ENCODE measurements around the gene LHFPL6.

GRCh38 chr13:39350461-39350881 is 252.5 kb downstream of the LHFPL6 start:
- TF ChIP-seq RAD21 (conservative IDR thresholded peaks at IDR 0.05 in 1 of 2, IDR thresholded peaks at IDR 0.05 in 1 of 2) (no peak), CTCF (IDR thresholded peaks at IDR 0.05) (no peak), FOSB (CRISPR knock-in tag; IDR thresholded peaks at IDR 0.05) (no peak), PHF8 (IDR thresholded peaks at IDR 0.05; ENCODE audit: borderline replicate concordance, low read depth) (no peak), RFX5 (IDR thresholded peaks at IDR 0.05) (no peak), MAX (IDR thresholded peaks at IDR 0.05) (no peak), CEBPB (IDR thresholded peaks at IDR 0.05) (no peak), POLR2A (IDR thresholded peaks at IDR 0.05; ENCODE audit: low read length) (no peak)
